Neural cell (in vitro differentiated cells): ENCODE data around the gene ZNF420. TPM values are rescaled to one million over a fixed set of nuclear protein-coding genes. Genes with fewer than 3 reads are reported as not detected.

Experiments
- H2AFZ ChIP-seq: fragments of 200-600, 300-800 bp; sonication (generic), shearing (Covaris generic); 2 replicates; pipeline ENCODE4 v1.6.0; 2014; ENCODE audit warnings: low read depth, mild to moderate bottlenecking, antibody characterized with exemption, low read length, moderate library complexity
- H3F3A ChIP-seq: fragments of 200-600 bp; shearing (Covaris generic); 2 replicates; pipeline ENCODE4 v1.6.1; 2016; ENCODE audit warnings: mild to moderate bottlenecking, moderate library complexity, mixed read lengths, antibody characterized with exemption, low read length; ENCODE audit not compliant: insufficient read depth, poor library complexity, severe bottlenecking
- H3K27ac ChIP-seq: fragments of 200-600, 300-800 bp; sonication (generic), shearing (Covaris generic); 2 replicates; pipeline ENCODE4 v1.5.1; 2014; ENCODE audit warnings: mild to moderate bottlenecking, low read length, moderate library complexity
- H3K27me3 ChIP-seq: fragments of 300-800, 200-600 bp; sonication (generic), shearing (Covaris generic); 2 replicates; pipeline ENCODE4 v1.6.0; 2014; ENCODE audit warnings: mild to moderate bottlenecking, low read depth, low read length, moderate library complexity; ENCODE audit not compliant: insufficient read depth
- H3K36me3 ChIP-seq: fragments of 300-800, 200-600 bp; sonication (generic), shearing (Covaris generic); 2 replicates; pipeline ENCODE4 v1.5.1; 2014; ENCODE audit warnings: mild to moderate bottlenecking, antibody characterized with exemption, low read length, moderate library complexity; ENCODE audit not compliant: insufficient read depth
- H3K4me2 ChIP-seq: fragments of 300-800, 200-600 bp; sonication (generic), shearing (Covaris generic); 2 replicates; pipeline ENCODE4 v1.6.0; 2014; ENCODE audit warnings: mild to moderate bottlenecking, low read length
- H3K4me3 ChIP-seq: fragments of 300-800, 200-600 bp; sonication (generic), shearing (Covaris generic); 2 replicates; pipeline ENCODE4 v1.5.1; 2014; ENCODE audit warnings: mild to moderate bottlenecking, low read length, moderate library complexity
- H3K79me2 ChIP-seq: fragments of 200-600 bp; shearing (Covaris generic); replicated peaks from 2 replicates; pipeline ENCODE4 v1.6.0; 2014; ENCODE audit warnings: mild to moderate bottlenecking, low read length, moderate library complexity; ENCODE audit not compliant: insufficient read depth
- H3K9ac ChIP-seq: fragments of 300-800, 200-600 bp; sonication (generic), shearing (Covaris generic); 2 replicates; pipeline ENCODE4 v1.6.1; 2016; ENCODE audit warnings: mild to moderate bottlenecking, low read length, mixed read lengths
- H3K9me2 ChIP-seq: fragments of 200-600 bp; shearing (Covaris generic); 2 replicates; pipeline ENCODE4 v1.6.1; 2016; ENCODE audit warnings: mild to moderate bottlenecking, low read length, mixed read lengths; ENCODE audit not compliant: insufficient read depth
- H3K9me3 ChIP-seq: fragments of 200-600, 300-800 bp; sonication (generic), shearing (Covaris generic); 2 replicates; pipeline ENCODE4 v1.6.1; 2016; ENCODE audit warnings: mild to moderate bottlenecking, mixed run types, low read length, moderate library complexity, mixed read lengths
- H4K20me1 ChIP-seq: fragments of 200-600 bp; shearing (Covaris generic); 2 replicates; pipeline ENCODE4 v1.6.1; 2016; ENCODE audit warnings: mild to moderate bottlenecking, mixed run types; ENCODE audit not compliant: insufficient read depth
- EP300 ChIP-seq: fragments of 450-650 bp; conservative IDR thresholded peaks from 2 replicates; pipeline ENCODE4 v1.6.1; 2014; ENCODE audit warnings: antibody characterized with exemption, mild to moderate bottlenecking, moderate library complexity; ENCODE audit not compliant: poor library complexity, severe bottlenecking
- EZH2 ChIP-seq: fragments of 200-600, 300-800 bp; shearing (Covaris generic), sonication (generic); IDR thresholded peaks from 2 replicates; pipeline ENCODE4 v1.6.1; 2014; ENCODE audit warnings: antibody characterized with exemption, low read length, borderline replicate concordance, mild to moderate bottlenecking; ENCODE audit not compliant: insufficient read depth, poor library complexity, severe bottlenecking
- MXI1 ChIP-seq: fragments of 450-650 bp; conservative IDR thresholded peaks from 2 replicates; pipeline ENCODE4 v1.6.1; 2014; ENCODE audit warnings: antibody characterized with exemption, mild to moderate bottlenecking; ENCODE audit not compliant: poor library complexity, severe bottlenecking
- POLR2AphosphoS5 ChIP-seq: IDR thresholded peaks from 2 replicates; pipeline ENCODE4 v1.6.1; 2012
- RAD21 ChIP-seq: fragments of 450-650 bp; conservative IDR thresholded peaks from 2 replicates; pipeline ENCODE4 v1.6.1; 2014; ENCODE audit warnings: antibody characterized with exemption, mild to moderate bottlenecking, moderate library complexity
- SMC3 ChIP-seq: fragments of 450-650 bp; conservative IDR thresholded peaks from 2 replicates; pipeline ENCODE4 v1.6.1; 2014; ENCODE audit warnings: antibody characterized with exemption, mild to moderate bottlenecking, moderate library complexity; ENCODE audit not compliant: poor library complexity
- TAF1 ChIP-seq: IDR thresholded peaks from 2 replicates; pipeline ENCODE4 v1.6.1; 2012; ENCODE audit warnings: low read depth
- polyA plus RNA-seq: library from polyadenylated mRNA; depleted of rRNA; stranded (reverse); fragments of >200 nt; gene quantifications from 2 replicates; pipeline ENCODE4 v1.2.3, GENCODE V29; 2014
- TF ChIP-seq, protein P1 (sequence below): IDR thresholded peaks from 2 replicates; pipeline ENCODE4 v1.6.1; 2012; ENCODE audit warnings: borderline replicate concordance
- TF ChIP-seq, protein P2 (sequence below): fragments of 450-650 bp; IDR thresholded peaks from 2 replicates; pipeline ENCODE4 v1.5.1; 2014; ENCODE audit warnings: antibody characterized with exemption, mild to moderate bottlenecking, moderate library complexity; ENCODE audit not compliant: poor library complexity, severe bottlenecking

ZNF420 gene
- polyA plus RNA-seq, 1 donor from 2014 or later, result 27.9 TPM

DNA sequence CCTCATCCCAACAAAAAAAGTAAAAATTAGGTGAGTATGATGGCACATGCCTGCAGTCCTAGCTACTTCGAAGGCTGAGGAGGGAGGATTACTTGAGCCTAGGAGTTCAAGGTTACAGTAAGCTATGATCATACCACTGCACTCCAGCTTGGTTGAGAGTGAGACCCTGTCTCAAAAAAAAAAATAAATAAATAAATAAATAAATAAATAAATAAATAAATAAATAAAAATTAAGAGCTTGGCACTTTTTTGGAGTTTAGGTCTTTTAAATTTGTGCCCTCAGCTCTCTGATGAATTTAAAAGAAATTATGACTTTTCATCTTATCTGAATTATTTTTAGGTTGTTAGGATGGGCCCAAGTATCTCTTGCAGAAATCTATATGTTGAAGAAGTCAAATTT, 8.9 kb downstream of the ZNF420 start:
- TF ChIP-seq RAD21, result no peak
- no peak for TF ChIP-seq EZH2
- TF ChIP-seq, protein P1, sequence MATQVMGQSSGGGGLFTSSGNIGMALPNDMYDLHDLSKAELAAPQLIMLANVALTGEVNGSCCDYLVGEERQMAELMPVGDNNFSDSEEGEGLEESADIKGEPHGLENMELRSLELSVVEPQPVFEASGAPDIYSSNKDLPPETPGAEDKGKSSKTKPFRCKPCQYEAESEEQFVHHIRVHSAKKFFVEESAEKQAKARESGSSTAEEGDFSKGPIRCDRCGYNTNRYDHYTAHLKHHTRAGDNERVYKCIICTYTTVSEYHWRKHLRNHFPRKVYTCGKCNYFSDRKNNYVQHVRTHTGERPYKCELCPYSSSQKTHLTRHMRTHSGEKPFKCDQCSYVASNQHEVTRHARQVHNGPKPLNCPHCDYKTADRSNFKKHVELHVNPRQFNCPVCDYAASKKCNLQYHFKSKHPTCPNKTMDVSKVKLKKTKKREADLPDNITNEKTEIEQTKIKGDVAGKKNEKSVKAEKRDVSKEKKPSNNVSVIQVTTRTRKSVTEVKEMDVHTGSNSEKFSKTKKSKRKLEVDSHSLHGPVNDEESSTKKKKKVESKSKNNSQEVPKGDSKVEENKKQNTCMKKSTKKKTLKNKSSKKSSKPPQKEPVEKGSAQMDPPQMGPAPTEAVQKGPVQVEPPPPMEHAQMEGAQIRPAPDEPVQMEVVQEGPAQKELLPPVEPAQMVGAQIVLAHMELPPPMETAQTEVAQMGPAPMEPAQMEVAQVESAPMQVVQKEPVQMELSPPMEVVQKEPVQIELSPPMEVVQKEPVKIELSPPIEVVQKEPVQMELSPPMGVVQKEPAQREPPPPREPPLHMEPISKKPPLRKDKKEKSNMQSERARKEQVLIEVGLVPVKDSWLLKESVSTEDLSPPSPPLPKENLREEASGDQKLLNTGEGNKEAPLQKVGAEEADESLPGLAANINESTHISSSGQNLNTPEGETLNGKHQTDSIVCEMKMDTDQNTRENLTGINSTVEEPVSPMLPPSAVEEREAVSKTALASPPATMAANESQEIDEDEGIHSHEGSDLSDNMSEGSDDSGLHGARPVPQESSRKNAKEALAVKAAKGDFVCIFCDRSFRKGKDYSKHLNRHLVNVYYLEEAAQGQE, result no peak
- TF ChIP-seq POLR2AphosphoS5, result no peak
- no peak for TF ChIP-seq TAF1
- no peak for TF ChIP-seq EP300
- no peak for TF ChIP-seq SMC3
- no peak for TF ChIP-seq MXI1
- TF ChIP-seq, protein P2, sequence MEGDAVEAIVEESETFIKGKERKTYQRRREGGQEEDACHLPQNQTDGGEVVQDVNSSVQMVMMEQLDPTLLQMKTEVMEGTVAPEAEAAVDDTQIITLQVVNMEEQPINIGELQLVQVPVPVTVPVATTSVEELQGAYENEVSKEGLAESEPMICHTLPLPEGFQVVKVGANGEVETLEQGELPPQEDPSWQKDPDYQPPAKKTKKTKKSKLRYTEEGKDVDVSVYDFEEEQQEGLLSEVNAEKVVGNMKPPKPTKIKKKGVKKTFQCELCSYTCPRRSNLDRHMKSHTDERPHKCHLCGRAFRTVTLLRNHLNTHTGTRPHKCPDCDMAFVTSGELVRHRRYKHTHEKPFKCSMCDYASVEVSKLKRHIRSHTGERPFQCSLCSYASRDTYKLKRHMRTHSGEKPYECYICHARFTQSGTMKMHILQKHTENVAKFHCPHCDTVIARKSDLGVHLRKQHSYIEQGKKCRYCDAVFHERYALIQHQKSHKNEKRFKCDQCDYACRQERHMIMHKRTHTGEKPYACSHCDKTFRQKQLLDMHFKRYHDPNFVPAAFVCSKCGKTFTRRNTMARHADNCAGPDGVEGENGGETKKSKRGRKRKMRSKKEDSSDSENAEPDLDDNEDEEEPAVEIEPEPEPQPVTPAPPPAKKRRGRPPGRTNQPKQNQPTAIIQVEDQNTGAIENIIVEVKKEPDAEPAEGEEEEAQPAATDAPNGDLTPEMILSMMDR, result no peak
- no peaks in the 10 kb centered on the region for H3F3A ChIP-seq
- H4K20me1 ChIP-seq, result no peaks in the 10 kb centered on the region
- peaks cover 14% of the 10 kb centered on the region for H3K9me3 ChIP-seq
- H3K27me3 ChIP-seq, result no peaks in the 10 kb centered on the region
- H3K79me2 ChIP-seq, result peaks cover 17% of the 10 kb centered on the region
- H3K9me2 ChIP-seq, result no peaks in the 10 kb centered on the region
- H3K9ac ChIP-seq, result no peak overlapping the region
- peaks cover 30% of the 10 kb centered on the region for H3K36me3 ChIP-seq
- no peak overlapping the region for H2AFZ ChIP-seq
- H3K4me2 ChIP-seq, result no peak overlapping the region
- H3K27ac ChIP-seq, result no peak overlapping the region
- H3K4me3 ChIP-seq, result no peak overlapping the region

DNA sequence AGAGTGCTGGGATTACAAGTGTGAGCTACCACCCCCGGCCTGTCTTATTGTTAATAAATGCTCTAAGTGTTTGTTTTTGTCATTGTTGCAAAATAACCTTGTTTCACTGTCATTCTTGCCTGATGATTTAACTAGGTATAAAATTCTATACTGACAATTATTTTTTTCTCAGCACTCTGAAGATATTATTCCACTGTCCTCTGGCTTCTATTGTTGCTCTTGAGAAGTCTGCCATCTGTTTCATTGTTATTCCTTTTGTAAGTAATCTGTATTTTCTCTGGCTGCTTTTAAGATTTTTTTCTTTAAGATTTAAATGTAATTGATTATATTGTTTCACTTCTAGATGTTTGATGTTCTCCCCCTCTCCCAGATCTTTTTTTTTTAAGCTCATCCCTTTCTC, 17.6 kb downstream of the ZNF420 start:
- no peaks in the 10 kb centered on the region for H3K27me3 ChIP-seq
- no peaks in the 10 kb centered on the region for H4K20me1 ChIP-seq
- no peak overlapping the region for H3K4me3 ChIP-seq
- peaks cover 57% of the 10 kb centered on the region for H3K36me3 ChIP-seq
- H3K4me2 ChIP-seq, result no peak overlapping the region
- no peak overlapping the region for H2AFZ ChIP-seq
- H3K27ac ChIP-seq, result no peak overlapping the region
- no peaks in the 10 kb centered on the region for H3K79me2 ChIP-seq
- H3K9ac ChIP-seq, result no peak overlapping the region
- peaks cover 26% of the 10 kb centered on the region for H3K9me3 ChIP-seq
- H3F3A ChIP-seq, result no peaks in the 10 kb centered on the region
- H3K9me2 ChIP-seq, result no peaks in the 10 kb centered on the region
- TF ChIP-seq TAF1 (no peak), RAD21 (no peak), EP300 (no peak), EZH2 (no peak), POLR2AphosphoS5 (no peak), SMC3 (no peak), MXI1 (no peak)
- TF ChIP-seq, protein P2, result no peak
- TF ChIP-seq, protein P1, result no peak
